Chondrocyte (in vitro differentiated cells): ENCODE results near the gene TJP3. TPM values are rescaled to one million over a fixed set of nuclear protein-coding genes. Genes with fewer than 3 reads are reported as not detected.

Source experiments
- DNase-seq: peaks from one replicate; pipeline ENCODE4 v3.0.0; 2021; ENCODE audit warnings: mixed read lengths, low spot score
- H3K27ac Mint-ChIP-seq: one replicate; pipeline ENCODE4 v1.8.0; 2021; ENCODE audit warnings: mild to moderate bottlenecking, moderate library complexity, mixed read lengths; ENCODE audit not compliant: unreplicated experiment
- H3K27me3 Mint-ChIP-seq: 2 replicates; pipeline ENCODE4 v1.8.0; 2021; ENCODE audit warnings: low read depth, mixed read lengths
- H3K36me3 Mint-ChIP-seq: 2 replicates; pipeline ENCODE4 v1.8.0; 2021; ENCODE audit warnings: low read depth, mixed read lengths
- H3K4me1 Mint-ChIP-seq: 2 replicates; pipeline ENCODE4 v1.8.0; 2021; ENCODE audit warnings: low read depth, mild to moderate bottlenecking, mixed read lengths
- H3K4me3 Mint-ChIP-seq: one replicate; pipeline ENCODE4 v1.8.0; 2021; ENCODE audit warnings: mild to moderate bottlenecking, moderate library complexity, mixed read lengths; ENCODE audit not compliant: unreplicated experiment
- H3K9me3 Mint-ChIP-seq: 2 replicates; pipeline ENCODE4 v1.8.0; 2021; ENCODE audit warnings: low read depth, mixed read lengths
- total RNA-seq: library from RNA; stranded (reverse); gene quantifications from 3 replicates; pipeline ENCODE4 v1.2.1, GENCODE V29; 2021
- TF ChIP-seq, protein P1 (sequence below): fragments of 200-600 bp; sonication (generic); IDR thresholded peaks from 2 replicates; pipeline ENCODE4 v1.5.0; 2021; ENCODE audit warnings: antibody characterized with exemption, mild to moderate bottlenecking, moderate library complexity

TJP3 gene
- total RNA-seq, 1 donor from 2014 or later, result not detected

DNA sequence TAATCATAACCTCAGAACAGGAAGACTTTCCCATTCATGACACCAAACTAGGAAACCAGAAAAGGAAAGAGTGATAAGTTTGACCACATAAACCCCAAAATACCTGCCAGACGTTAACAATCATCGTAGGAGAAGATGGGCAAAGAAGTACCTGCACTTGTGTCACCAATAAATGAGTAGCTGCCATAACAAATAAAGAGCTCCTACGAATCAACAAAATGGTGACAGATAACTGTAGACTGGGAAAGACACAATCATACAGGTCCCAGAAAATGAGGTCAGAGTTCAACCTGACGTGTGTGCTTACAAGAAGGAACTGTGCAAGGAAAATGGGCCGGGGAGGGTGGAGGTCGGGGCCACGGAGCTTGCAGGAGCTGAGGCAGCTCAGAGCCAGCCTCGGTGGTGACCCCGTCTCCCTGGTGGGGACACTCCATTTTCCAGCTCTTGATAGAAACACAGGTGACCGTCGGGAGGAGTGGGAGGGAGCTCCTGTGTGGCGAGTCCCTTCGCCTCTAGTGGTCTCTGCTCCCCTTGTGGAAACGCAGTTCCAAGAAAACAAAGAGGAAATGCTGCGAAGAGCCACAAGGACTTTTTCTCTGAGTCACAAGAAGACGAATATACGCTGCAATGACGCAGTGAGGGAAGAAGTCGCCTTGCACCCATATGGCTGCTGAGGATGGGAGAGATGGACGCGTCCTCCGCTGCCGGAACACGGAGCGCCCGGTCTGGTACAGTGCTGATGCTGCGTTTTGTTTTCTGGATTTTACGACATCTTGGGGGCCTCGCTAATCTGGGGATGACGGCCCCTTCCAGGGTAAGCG, 17.4 kb upstream of the TJP3 start:
- TF ChIP-seq, protein P1, sequence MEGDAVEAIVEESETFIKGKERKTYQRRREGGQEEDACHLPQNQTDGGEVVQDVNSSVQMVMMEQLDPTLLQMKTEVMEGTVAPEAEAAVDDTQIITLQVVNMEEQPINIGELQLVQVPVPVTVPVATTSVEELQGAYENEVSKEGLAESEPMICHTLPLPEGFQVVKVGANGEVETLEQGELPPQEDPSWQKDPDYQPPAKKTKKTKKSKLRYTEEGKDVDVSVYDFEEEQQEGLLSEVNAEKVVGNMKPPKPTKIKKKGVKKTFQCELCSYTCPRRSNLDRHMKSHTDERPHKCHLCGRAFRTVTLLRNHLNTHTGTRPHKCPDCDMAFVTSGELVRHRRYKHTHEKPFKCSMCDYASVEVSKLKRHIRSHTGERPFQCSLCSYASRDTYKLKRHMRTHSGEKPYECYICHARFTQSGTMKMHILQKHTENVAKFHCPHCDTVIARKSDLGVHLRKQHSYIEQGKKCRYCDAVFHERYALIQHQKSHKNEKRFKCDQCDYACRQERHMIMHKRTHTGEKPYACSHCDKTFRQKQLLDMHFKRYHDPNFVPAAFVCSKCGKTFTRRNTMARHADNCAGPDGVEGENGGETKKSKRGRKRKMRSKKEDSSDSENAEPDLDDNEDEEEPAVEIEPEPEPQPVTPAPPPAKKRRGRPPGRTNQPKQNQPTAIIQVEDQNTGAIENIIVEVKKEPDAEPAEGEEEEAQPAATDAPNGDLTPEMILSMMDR, result no peak
- Mint-ChIP-seq H3K36me3 (no peaks in the 10 kb centered on the region), H3K4me3 (no peak overlapping the region), H3K9me3 (no peaks in the 10 kb centered on the region), H3K27ac (no peak overlapping the region), H3K4me1 (peaks cover 28% of the 10 kb centered on the region), H3K27me3 (no peaks in the 10 kb centered on the region)
- no peak for DNase-seq

DNA sequence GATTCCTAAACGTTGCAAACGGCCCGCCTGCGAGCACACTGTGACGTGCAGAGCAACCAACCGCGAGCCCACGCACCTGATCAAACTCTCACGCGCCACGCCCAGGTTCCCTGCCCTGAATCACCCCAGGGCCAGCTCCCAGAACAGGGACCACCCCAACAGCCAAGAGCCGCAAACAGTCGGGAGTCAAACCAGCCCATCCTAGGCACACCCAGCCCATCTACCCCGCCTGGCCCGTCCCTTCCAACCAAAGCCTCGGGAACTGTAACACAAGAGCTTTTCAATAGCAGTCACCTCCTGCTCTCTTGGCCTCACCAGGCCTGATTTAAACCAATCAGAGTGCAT, 16.8 kb upstream of the TJP3 start:
- H3K4me1 Mint-ChIP-seq, result peaks cover 31% of the 10 kb centered on the region
- TF ChIP-seq, protein P1, result no peak
- DNase-seq, result no peak
- no peaks in the 10 kb centered on the region for H3K27me3 Mint-ChIP-seq
- no peak overlapping the region for H3K4me3 Mint-ChIP-seq
- no peaks in the 10 kb centered on the region for H3K36me3 Mint-ChIP-seq
- H3K27ac Mint-ChIP-seq, result no peak overlapping the region
- H3K9me3 Mint-ChIP-seq, result no peaks in the 10 kb centered on the region

DNA sequence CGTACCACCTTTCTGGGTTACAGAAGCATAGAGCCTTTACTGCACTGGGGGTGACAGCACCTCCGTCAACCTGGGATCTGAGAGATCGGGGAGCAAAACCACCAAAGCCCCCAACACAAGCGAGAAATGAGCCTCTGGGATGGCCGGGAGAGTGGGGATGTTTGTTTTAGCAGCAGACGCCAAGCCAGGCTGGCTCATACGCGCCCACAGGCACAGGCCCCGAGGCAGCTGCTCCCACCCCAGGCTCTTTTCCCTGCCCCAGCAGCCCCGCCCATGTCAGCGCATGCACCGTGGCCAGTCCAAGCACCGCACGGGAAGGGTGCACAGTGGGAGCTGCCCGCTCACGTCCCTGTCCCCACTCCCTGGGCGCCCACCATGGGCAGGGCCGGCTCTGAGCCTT, 16.5 kb upstream of the TJP3 start:
- Mint-ChIP-seq H3K27ac (no peak overlapping the region), H3K27me3 (no peaks in the 10 kb centered on the region), H3K36me3 (no peaks in the 10 kb centered on the region), H3K4me1 (peaks cover 31% of the 10 kb centered on the region), H3K4me3 (no peak overlapping the region), H3K9me3 (no peaks in the 10 kb centered on the region)
- TF ChIP-seq, protein P1, result no peak
- no peak for DNase-seq

DNA sequence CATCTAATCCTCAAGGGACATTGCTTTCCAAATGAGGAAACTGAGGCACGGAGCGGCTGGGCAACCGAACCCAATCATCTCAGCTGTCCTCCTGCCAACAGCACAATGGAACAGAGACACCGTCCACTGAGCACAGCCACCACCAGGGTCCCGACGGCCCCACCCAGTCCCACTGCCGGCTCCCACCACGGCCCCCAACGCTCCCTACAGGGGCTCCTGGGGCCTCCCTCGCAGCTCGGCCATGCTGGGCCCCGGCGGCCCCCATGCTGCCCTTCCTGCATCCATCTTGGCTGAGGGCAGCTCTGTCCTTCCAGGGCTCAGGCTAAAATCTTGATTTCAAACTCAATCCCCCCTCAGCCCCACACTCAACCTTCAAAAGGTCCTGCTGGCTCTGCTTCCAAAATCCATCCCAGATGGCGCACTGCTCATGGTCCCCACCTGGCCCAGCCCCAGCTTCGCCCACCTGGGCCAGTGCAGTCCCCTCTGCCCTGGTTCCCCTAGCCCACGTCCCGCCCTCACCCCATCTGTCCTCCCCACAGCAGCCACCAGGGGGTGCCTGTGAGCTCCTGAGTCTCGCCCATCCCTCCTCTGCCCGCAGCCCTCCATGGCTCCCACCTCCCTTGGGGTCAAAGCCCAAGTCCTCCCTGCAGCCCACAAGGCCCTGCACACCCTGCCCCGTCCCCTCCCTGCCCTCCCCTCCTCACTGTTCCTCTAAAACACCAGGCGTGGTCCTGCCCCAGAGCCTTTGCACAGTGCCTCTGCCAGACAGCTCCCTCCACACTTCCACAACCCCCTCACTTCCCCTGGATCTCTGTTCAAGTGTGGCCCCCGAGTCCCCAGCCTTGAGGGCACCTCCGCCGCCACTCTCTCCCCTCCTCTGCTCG, 15.8 kb upstream of the TJP3 start:
- Mint-ChIP-seq H3K9me3 (no peaks in the 10 kb centered on the region), H3K4me1 (peaks cover 28% of the 10 kb centered on the region), H3K27me3 (no peaks in the 10 kb centered on the region), H3K36me3 (no peaks in the 10 kb centered on the region), H3K4me3 (no peak overlapping the region), H3K27ac (peak overlapping the region; percentile 81)
- TF ChIP-seq, protein P1, result peak; percentile 78
- no peak for DNase-seq
